IPS-20b (cell line): ENCODE results near the gene HNRNPLL.

ENCODE experiments used
- H3K27ac ChIP-seq: one replicate; pipeline ENCODE4 v1.5.1; 2013; ENCODE audit warnings: low read length
- H3K27me3 ChIP-seq: 2 replicates; pipeline ENCODE4 v1.6.1; 2013; ENCODE audit warnings: mild to moderate bottlenecking, low read length, inconsistent platforms; ENCODE audit not compliant: insufficient read depth
- H3K36me3 ChIP-seq: 2 replicates; pipeline ENCODE4 v1.6.1; 2013; ENCODE audit warnings: low read depth, mild to moderate bottlenecking, inconsistent platforms, low read length, moderate library complexity; ENCODE audit not compliant: insufficient read depth
- H3K4me1 ChIP-seq: 2 replicates; pipeline ENCODE4 v1.6.1; 2013; ENCODE audit warnings: mild to moderate bottlenecking, control low read depth, inconsistent platforms, low read length, moderate library complexity; ENCODE audit not compliant: insufficient read depth
- H3K4me3 ChIP-seq: 2 replicates; pipeline ENCODE4 v1.5.1; 2013; ENCODE audit warnings: mild to moderate bottlenecking, low read length, inconsistent platforms
- H3K9ac ChIP-seq: 2 replicates; pipeline ENCODE4 v1.6.1; 2013; ENCODE audit warnings: low read depth, mild to moderate bottlenecking, inconsistent platforms, low read length, moderate library complexity
- H3K9me3 ChIP-seq: 2 replicates; pipeline ENCODE4 v1.6.1; 2013; ENCODE audit warnings: mild to moderate bottlenecking, low read depth, low read length, inconsistent platforms; ENCODE audit not compliant: insufficient read depth

Gene HNRNPLL

DNA sequence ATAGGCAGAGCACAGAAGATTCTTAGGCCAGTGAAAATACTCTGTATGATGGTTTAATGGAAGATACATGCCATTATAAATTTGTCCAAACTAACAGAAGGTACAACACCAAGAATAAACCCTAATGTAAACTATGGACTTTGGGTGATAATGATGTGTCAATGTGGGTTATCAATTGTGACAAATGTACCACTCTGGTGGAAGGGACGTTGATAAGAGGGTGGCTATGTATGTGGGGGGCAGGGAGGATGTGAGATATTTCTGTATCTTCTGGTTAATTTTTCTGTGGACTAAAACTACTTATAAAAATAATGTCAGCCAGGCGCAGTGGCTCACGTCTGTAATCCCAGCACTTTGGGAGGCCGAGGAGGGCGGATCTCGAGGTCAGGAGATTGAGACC is 86.2 kb downstream of the HNRNPLL start:
- Histone ChIP-seq H3K36me3 (no peaks in the 10 kb centered on the region), H3K9ac (no peak overlapping the region), H3K27ac (no peak overlapping the region), H3K4me3 (no peak overlapping the region), H3K27me3 (no peaks in the 10 kb centered on the region), H3K4me1 (peaks cover 4% of the 10 kb centered on the region; the same call in 1 of the 2 replicates), H3K9me3 (no peaks in the 10 kb centered on the region)

DNA sequence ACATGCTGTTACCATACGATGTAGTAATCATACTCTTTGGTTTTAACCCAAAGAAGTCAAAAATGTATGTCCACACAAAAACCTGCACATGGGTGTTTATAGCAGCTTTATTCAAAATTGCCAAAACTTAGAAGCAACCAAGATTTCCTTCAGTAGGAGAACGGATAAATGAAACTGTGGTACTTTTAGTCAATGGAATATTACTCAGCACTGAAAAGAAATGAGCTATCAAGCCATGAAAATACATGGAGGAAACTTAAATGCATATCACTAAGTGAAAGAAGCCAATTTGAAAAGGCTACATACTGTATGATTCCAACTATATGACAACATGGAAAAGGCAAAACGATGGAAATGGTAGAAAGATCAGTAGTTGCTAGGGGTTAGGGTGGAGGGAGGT is 86.6 kb downstream of the HNRNPLL start:
- Histone ChIP-seq H3K4me3 (no peak overlapping the region), H3K27me3 (no peaks in the 10 kb centered on the region), H3K4me1 (peaks cover 4% of the 10 kb centered on the region; the same call in 1 of the 2 replicates), H3K27ac (no peak overlapping the region), H3K9ac (no peak overlapping the region), H3K9me3 (no peaks in the 10 kb centered on the region), H3K36me3 (no peaks in the 10 kb centered on the region)

DNA sequence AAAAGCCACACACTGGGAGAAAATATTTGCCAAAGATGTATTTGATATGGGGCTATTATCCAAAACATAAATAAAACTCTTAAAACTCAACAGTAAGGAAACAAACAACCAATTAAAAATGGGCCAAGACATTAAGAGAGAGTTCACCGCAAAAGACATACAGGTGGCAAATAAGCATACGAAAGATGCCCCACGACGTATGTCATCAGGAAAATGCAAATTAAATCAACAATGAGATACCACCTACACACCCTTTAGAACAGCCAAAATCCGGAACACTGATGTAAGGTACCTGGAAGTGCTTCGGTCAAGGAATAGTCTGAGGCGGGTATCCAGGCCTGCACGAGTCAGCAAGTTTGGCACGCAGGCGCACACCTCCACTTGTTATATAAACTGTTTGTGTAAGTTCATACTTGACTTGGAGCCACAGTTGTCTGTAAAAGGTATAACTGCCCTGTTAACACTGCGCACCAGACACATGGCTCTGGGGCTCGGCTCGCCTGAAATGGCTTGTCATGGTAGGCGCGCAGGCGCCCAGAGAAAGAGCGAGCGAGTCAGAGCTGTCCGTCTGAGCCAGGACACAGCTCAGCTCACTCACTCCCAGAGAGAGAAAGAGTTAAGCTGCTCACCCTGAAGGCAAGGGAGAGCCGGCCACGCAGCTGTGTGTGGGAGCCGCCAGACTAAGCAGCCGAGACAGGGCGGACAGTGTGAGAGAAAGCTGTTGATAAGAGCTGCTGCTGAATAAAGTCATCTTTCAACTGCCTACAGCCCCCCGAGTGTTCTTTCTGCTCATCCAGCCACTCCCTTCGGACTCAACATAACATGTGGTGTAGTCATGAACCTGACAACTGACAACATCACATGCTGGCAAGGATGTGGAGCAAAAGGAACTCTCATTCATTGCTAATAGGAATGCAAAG is 87.3 kb downstream of the HNRNPLL start:
- H3K9me3 ChIP-seq = no peaks in the 10 kb centered on the region
- H3K4me3 ChIP-seq = no peak overlapping the region
- H3K27ac ChIP-seq = no peak overlapping the region
- H3K36me3 ChIP-seq = no peaks in the 10 kb centered on the region
- no peaks in the 10 kb centered on the region for H3K27me3 ChIP-seq
- H3K9ac ChIP-seq = no peak overlapping the region
- H3K4me1 ChIP-seq = peaks cover 4% of the 10 kb centered on the region; the same call in 1 of the 2 replicates

DNA sequence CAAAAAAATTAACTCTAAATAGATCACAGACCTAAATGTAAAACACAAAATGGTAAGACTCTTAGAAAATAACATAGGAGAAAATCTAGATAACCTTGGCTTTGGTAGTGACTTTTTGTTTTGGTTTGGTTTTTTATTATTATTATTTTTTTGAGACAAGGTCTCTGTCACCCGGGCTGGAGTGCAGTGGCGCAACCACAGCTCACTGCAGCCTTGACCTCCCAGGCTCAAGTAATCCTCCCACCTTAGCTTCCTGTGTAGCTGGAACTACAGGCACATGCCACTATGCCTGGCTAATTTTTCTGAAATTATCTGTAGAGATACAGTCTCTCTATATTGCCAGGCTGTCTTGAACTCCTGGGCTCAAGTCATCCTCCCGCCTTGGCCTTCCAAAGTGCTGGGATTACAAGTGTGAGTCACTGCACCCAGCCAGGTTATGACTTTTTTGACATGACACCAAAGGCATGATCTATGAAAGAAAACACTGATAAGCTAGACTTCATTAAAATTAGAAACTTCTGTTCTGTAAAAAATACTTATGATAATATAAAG is 88.0 kb downstream of the HNRNPLL start:
- Histone ChIP-seq H3K36me3 (no peaks in the 10 kb centered on the region), H3K9ac (no peak overlapping the region), H3K27me3 (peaks cover 2% of the 10 kb centered on the region; the same call in 1 of the 2 replicates), H3K27ac (no peak overlapping the region), H3K9me3 (no peaks in the 10 kb centered on the region), H3K4me1 (peaks cover 4% of the 10 kb centered on the region; the same call in 1 of the 2 replicates), H3K4me3 (no peak overlapping the region)

DNA sequence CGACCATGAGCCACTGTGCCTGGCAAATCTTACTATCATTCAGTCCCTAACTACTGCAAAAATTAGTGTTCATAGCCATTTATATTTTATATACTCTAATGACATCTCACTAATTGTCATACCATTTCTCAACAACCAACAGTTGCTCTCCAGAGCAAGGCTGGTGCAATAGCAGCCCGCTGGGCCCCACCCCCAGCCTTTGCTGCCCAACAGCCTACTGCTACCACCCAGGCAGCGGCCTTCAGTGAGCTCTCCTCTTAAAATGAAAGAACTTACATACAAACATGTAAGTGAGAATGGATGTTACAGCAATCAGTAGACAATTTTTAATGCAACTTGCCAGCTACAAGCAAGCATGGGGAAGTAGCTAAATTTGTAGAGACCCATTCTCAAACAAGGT is 90.5 kb downstream of the HNRNPLL start:
- H3K4me1 ChIP-seq = peaks cover 4% of the 10 kb centered on the region; the same call in 1 of the 2 replicates
- H3K27ac ChIP-seq = no peak overlapping the region
- no peak overlapping the region for H3K4me3 ChIP-seq

More for the DNA sequence above, 90.5 kb downstream of the HNRNPLL start:
- Histone ChIP-seq H3K27me3 (peaks cover 14% of the 10 kb centered on the region), H3K36me3 (no peaks in the 10 kb centered on the region), H3K9ac (no peak overlapping the region), H3K9me3 (no peaks in the 10 kb centered on the region)
